Hepatic stellate cell (primary cell): ENCODE data around the gene FAM120AOS.

Experiments used
- DNase-seq: peaks from one replicate; pipeline ENCODE4 v3.0.0; 2011; ENCODE audit warnings: low spot score

The FAM120AOS gene

GRCh38 chr9:93437996-93438395 is 15.4 kb downstream of the FAM120AOS start:
- no peak for DNase-seq

- no peak for DNase-seq
Measured at GRCh38 chr9:93436655-93437407, 16.6 kb downstream of the FAM120AOS start.

- DNase-seq, result no peak
Measured at GRCh38 chr9:93436218-93436617, 17.2 kb downstream of the FAM120AOS start.

GRCh38 chr9:93435386-93435785 is 18.0 kb downstream of the FAM120AOS start:
- DNase-seq, result no peak

- DNase-seq, result no peak
Measured at GRCh38 chr9:93434056-93434455, 19.3 kb downstream of the FAM120AOS start.

- DNase-seq, result no peak
Measured at GRCh38 chr9:93432964-93433363, 20.4 kb downstream of the FAM120AOS start.

GRCh38 chr9:93431539-93432105 is 21.8 kb downstream of the FAM120AOS start:
- no peak for DNase-seq

GRCh38 chr9:93427655-93428379 is 25.6 kb downstream of the FAM120AOS start:
- DNase-seq, result no peak

GRCh38 chr9:93422977-93423616 is 30.3 kb downstream of the FAM120AOS start:
- DNase-seq, result no peak

GRCh38 chr9:93419023-93419422 is 34.4 kb downstream of the FAM120AOS start:
- no peak for DNase-seq

- no peak for DNase-seq
Measured at GRCh38 chr9:93417538-93417937, 35.8 kb downstream of the FAM120AOS start.

- DNase-seq, result no peak
Measured at GRCh38 chr9:93416530-93417235, 36.7 kb downstream of the FAM120AOS start.

- DNase-seq, result no peak
Measured at GRCh38 chr9:93415176-93415690, 38.1 kb downstream of the FAM120AOS start.

GRCh38 chr9:93413530-93413929 is 39.9 kb downstream of the FAM120AOS start:
- DNase-seq, result no peak

- DNase-seq, result no peak
Measured at GRCh38 chr9:93406371-93406770, 47.0 kb downstream of the FAM120AOS start.

GRCh38 chr9:93398471-93398870 is 54.9 kb downstream of the FAM120AOS start:
- DNase-seq, result no peak

- no peak for DNase-seq
Measured at GRCh38 chr9:93397661-93398373, 55.6 kb downstream of the FAM120AOS start.
